HEK293 (cell line): Measurements from ENCODE around the gene UQCRFS1.
A peak's percentile ranks its signal among the peaks of the same experiment; 100 is the strongest.

ENCODE experiments used
- BCL11B ChIP-seq: fragments of 450-650 bp; formaldehyde crosslinking; IDR thresholded peaks from 2 replicates; pipeline ENCODE4 v1.5.1; 2016; ENCODE audit warnings: low read depth, missing biosample characterization, missing genetic modification characterization
- ELK4 ChIP-seq: IDR thresholded peaks from 2 replicates; pipeline ENCODE4 v1.6.1; 2011; ENCODE audit warnings: mild to moderate bottlenecking, low read depth, low read length, borderline replicate concordance
- FEZF1 ChIP-seq: fragments of 450-650 bp; formaldehyde crosslinking; IDR thresholded peaks from 2 replicates; pipeline ENCODE4 v1.5.1; 2016; ENCODE audit warnings: missing biosample characterization, missing genetic modification characterization
- GLI2 ChIP-seq: fragments of 450-650 bp; formaldehyde crosslinking; IDR thresholded peaks from 2 replicates; pipeline ENCODE4; 2017; ENCODE audit warnings: missing biosample characterization, missing genetic modification characterization, low read depth, borderline replicate concordance
- HOXA7 ChIP-seq: sonication (generic); formaldehyde crosslinking; IDR thresholded peaks from 2 replicates; pipeline ENCODE4 v1.8.1; 2022; ENCODE audit warnings: missing genetic modification reagents, borderline replicate concordance
- IKZF3 ChIP-seq: fragments of 450-650 bp; IDR thresholded peaks from 2 replicates; pipeline ENCODE4 v1.5.0; 2018; ENCODE audit warnings: missing biosample characterization, mild to moderate bottlenecking, missing genetic modification characterization, moderate library complexity
- KLF8 ChIP-seq: fragments of 450-650 bp; formaldehyde crosslinking; IDR thresholded peaks from 2 replicates; pipeline ENCODE4 v1.5.1; 2016; ENCODE audit warnings: missing biosample characterization, missing genetic modification characterization
- KLF9 ChIP-seq: fragments of 450-650 bp; formaldehyde crosslinking; IDR thresholded peaks from 2 replicates; pipeline ENCODE4 v1.5.1; 2016; ENCODE audit warnings: missing biosample characterization, missing genetic modification characterization, low read depth
- PRDM10 ChIP-seq: fragments of 450-650 bp; formaldehyde crosslinking; IDR thresholded peaks from 2 replicates; pipeline ENCODE4 v1.5.1; 2016; ENCODE audit warnings: missing biosample characterization, missing genetic modification characterization
- REPIN1 ChIP-seq: fragments of 450-650 bp; formaldehyde crosslinking; IDR thresholded peaks from 2 replicates; pipeline ENCODE4 v1.5.1; 2017; ENCODE audit warnings: missing biosample characterization, missing genetic modification characterization, low read depth
- YY1 ChIP-seq: fragments of 450-650 bp; formaldehyde crosslinking; IDR thresholded peaks from 2 replicates; pipeline ENCODE4 v1.5.1; 2018; ENCODE audit warnings: missing biosample characterization, missing genetic modification characterization
- ZBTB17 ChIP-seq: fragments of 450-650 bp; formaldehyde crosslinking; IDR thresholded peaks from 2 replicates; pipeline ENCODE4 v1.5.1; 2016; ENCODE audit warnings: missing biosample characterization, missing genetic modification characterization
- ZBTB20 ChIP-seq: fragments of 450-650 bp; formaldehyde crosslinking; IDR thresholded peaks from 2 replicates; pipeline ENCODE4 v1.5.1; 2016; ENCODE audit warnings: missing biosample characterization, missing genetic modification characterization
- ZNF26 ChIP-seq: fragments of 450-650 bp; formaldehyde crosslinking; IDR thresholded peaks from 2 replicates; pipeline ENCODE4 v1.5.1; 2016; ENCODE audit warnings: missing biosample characterization, missing genetic modification characterization
- ZNF335 ChIP-seq: fragments of 450-650 bp; formaldehyde crosslinking; conservative IDR thresholded peaks from 2 replicates; pipeline ENCODE4 v1.5.1; 2016; ENCODE audit warnings: missing biosample characterization, missing genetic modification characterization
- ZNF433 ChIP-seq: fragments of 450-650 bp; formaldehyde crosslinking; IDR thresholded peaks from 2 replicates; pipeline ENCODE4 v1.5.1; 2016; ENCODE audit warnings: missing biosample characterization, missing genetic modification characterization, low read depth
- ZNF501 ChIP-seq: fragments of 450-650 bp; formaldehyde crosslinking; IDR thresholded peaks from 2 replicates; pipeline ENCODE4 v1.5.1; 2016; ENCODE audit warnings: missing biosample characterization, missing genetic modification characterization
- ZNF521 ChIP-seq: fragments of 450-650 bp; formaldehyde crosslinking; IDR thresholded peaks from 2 replicates; pipeline ENCODE4 v1.5.1; 2017; ENCODE audit warnings: missing biosample characterization, mild to moderate bottlenecking, missing genetic modification characterization
- ZNF530 ChIP-seq: fragments of 450-650 bp; formaldehyde crosslinking; IDR thresholded peaks from 2 replicates; pipeline ENCODE4 v1.5.1; 2016; ENCODE audit warnings: low read depth, missing biosample characterization, missing genetic modification characterization
- ZNF623 ChIP-seq: fragments of 450-650 bp; formaldehyde crosslinking; IDR thresholded peaks from 2 replicates; pipeline ENCODE4 v1.5.1; 2016; ENCODE audit warnings: missing biosample characterization, missing genetic modification characterization
- ZNF658 ChIP-seq: fragments of 450-650 bp; formaldehyde crosslinking; IDR thresholded peaks from 2 replicates; pipeline ENCODE4; 2016; ENCODE audit warnings: missing biosample characterization, missing genetic modification characterization
- ZNF701 ChIP-seq: fragments of 450-650 bp; formaldehyde crosslinking; IDR thresholded peaks from 2 replicates; pipeline ENCODE4 v1.5.1; 2016; ENCODE audit warnings: missing biosample characterization, missing genetic modification characterization
- ZNF707 ChIP-seq: fragments of 450-650 bp; formaldehyde crosslinking; IDR thresholded peaks from 2 replicates; pipeline ENCODE4 v1.5.1; 2016; ENCODE audit warnings: missing biosample characterization, missing genetic modification characterization
- ZNF785 ChIP-seq: fragments of 450-650 bp; formaldehyde crosslinking; IDR thresholded peaks from 2 replicates; pipeline ENCODE4 v1.5.1; 2016; ENCODE audit warnings: missing biosample characterization, missing genetic modification characterization
- ZNF792 ChIP-seq: fragments of 450-650 bp; formaldehyde crosslinking; IDR thresholded peaks from 2 replicates; pipeline ENCODE4 v1.5.1; 2016; ENCODE audit warnings: missing biosample characterization, missing genetic modification characterization
- ZNF843 ChIP-seq: fragments of 450-650 bp; formaldehyde crosslinking; IDR thresholded peaks from 2 replicates; pipeline ENCODE4 v1.5.1; 2016; ENCODE audit warnings: missing biosample characterization, missing genetic modification characterization
- ZSCAN16 ChIP-seq: fragments of 450-650 bp; formaldehyde crosslinking; IDR thresholded peaks from 2 replicates; pipeline ENCODE4 v1.5.1; 2016; ENCODE audit warnings: missing biosample characterization, missing genetic modification characterization
- ZXDB ChIP-seq: fragments of 450-650 bp; formaldehyde crosslinking; IDR thresholded peaks from 2 replicates; pipeline ENCODE4 v1.5.1; 2016; ENCODE audit warnings: missing biosample characterization, missing genetic modification characterization
- TF ChIP-seq, protein P1 (sequence below): fragments of 450-650 bp; formaldehyde crosslinking; IDR thresholded peaks from 2 replicates; pipeline ENCODE4 v1.5.1; 2016; ENCODE audit warnings: missing biosample characterization, missing genetic modification characterization
- TF ChIP-seq, protein P2 (sequence below): fragments of 450-650 bp; formaldehyde crosslinking; IDR thresholded peaks from 2 replicates; pipeline ENCODE4 v1.5.1; 2017; ENCODE audit warnings: missing biosample characterization, missing genetic modification characterization
- TF ChIP-seq, protein P3 (sequence below): fragments of 450-650 bp; IDR thresholded peaks from 2 replicates; pipeline ENCODE4 v1.5.1; 2018; ENCODE audit warnings: missing biosample characterization, missing genetic modification characterization

The UQCRFS1 gene

DNA sequence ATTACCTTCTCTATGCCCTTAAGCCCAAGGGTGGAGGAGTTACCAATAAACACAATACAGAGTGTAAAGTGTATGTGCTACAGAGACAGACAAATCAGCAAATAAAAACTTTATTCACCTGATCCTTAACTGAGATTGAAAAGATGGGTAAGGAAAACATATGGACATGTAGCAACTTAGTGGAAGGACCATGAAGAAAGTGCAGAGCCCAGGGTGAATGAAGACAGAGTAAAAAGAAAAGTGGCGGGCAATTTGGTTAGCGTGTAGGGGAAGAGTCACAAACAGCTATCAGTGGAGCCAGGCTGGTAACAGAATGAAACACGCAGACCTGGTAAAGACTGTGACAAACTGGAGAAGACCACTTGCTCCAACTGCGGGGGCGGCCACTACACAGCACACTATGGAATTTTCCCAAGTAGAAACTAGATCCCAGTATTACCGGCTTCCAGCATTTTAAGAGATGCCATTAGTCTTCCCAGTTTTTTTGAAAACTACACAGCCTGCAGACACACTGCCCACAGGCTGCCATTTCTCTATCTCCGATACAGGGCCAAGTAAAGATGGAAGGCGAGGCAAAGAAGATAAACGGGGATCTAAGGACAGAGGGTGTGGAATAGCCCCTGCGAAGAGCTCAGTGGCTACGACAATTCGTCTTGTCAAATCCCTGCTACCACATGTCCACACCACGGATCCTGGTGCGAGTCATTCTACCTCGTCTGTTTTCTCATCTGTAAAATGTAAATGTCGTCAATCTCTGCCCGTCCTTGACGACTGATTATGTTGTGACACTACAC lies 1.2 kb downstream of the UQCRFS1 start (continued):
- TF ChIP-seq, protein P1, sequence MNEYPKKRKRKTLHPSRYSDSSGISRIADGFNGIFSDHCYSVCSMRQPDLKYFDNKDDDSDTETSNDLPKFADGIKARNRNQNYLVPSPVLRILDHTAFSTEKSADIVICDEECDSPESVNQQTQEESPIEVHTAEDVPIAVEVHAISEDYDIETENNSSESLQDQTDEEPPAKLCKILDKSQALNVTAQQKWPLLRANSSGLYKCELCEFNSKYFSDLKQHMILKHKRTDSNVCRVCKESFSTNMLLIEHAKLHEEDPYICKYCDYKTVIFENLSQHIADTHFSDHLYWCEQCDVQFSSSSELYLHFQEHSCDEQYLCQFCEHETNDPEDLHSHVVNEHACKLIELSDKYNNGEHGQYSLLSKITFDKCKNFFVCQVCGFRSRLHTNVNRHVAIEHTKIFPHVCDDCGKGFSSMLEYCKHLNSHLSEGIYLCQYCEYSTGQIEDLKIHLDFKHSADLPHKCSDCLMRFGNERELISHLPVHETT (tag by site-specific recombination) = 0 out of 2 replicates have a peak, but pooled peaks have one; percentile 11
- TF ChIP-seq IKZF3 (tag by site-specific recombination) (no peak), BCL11B (tag by site-specific recombination) (no peak), ZNF707 (no peak), ZNF26 (no peak), ZNF501 (tag by site-specific recombination) (no peak), ZNF785 (no peak), FEZF1 (tag by site-specific recombination) (no peak), ZNF843 (no peak), PRDM10 (tag by site-specific recombination) (peak; percentile 95), ZBTB20 (tag by site-specific recombination) (0 out of 2 replicates have a peak, but pooled peaks have one; percentile 24), ZNF623 (no peak), KLF9 (tag by site-specific recombination) (no peak), HOXA7 (CRISPR knock-in tag) (no peak), KLF8 (tag by site-specific recombination) (no peak), ZXDB (peak; percentile 39), REPIN1 (no peak), ZNF433 (tag by site-specific recombination) (no peak), ELK4 (no peak), ZNF530 (no peak), ZSCAN16 (tag by site-specific recombination) (no peak), ZNF521 (no peak), ZNF792 (tag by site-specific recombination) (no peak), YY1 (tag by site-specific recombination) (peak; percentile 74; the same call in 1 of the 2 replicates), ZNF701 (tag by site-specific recombination) (no peak), GLI2 (tag by site-specific recombination) (no peak), ZNF335 (tag by site-specific recombination) (no peak), ZNF658 (no peak), ZBTB17 (peak; percentile 49)
- TF ChIP-seq, protein P2, sequence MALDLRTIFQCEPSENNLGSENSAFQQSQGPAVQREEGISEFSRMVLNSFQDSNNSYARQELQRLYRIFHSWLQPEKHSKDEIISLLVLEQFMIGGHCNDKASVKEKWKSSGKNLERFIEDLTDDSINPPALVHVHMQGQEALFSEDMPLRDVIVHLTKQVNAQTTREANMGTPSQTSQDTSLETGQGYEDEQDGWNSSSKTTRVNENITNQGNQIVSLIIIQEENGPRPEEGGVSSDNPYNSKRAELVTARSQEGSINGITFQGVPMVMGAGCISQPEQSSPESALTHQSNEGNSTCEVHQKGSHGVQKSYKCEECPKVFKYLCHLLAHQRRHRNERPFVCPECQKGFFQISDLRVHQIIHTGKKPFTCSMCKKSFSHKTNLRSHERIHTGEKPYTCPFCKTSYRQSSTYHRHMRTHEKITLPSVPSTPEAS (tag by site-specific recombination) = no peak
- TF ChIP-seq, protein P3, sequence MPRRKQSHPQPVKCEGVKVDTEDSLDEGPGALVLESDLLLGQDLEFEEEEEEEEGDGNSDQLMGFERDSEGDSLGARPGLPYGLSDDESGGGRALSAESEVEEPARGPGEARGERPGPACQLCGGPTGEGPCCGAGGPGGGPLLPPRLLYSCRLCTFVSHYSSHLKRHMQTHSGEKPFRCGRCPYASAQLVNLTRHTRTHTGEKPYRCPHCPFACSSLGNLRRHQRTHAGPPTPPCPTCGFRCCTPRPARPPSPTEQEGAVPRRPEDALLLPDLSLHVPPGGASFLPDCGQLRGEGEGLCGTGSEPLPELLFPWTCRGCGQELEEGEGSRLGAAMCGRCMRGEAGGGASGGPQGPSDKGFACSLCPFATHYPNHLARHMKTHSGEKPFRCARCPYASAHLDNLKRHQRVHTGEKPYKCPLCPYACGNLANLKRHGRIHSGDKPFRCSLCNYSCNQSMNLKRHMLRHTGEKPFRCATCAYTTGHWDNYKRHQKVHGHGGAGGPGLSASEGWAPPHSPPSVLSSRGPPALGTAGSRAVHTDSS (tag by site-specific recombination) = no peak
